SIG-M5 treated with dmso at 0.1 percent for 504 hours (cell line): Measurements from ENCODE around the gene MTAP.

Experiments used
- DNase-seq: peaks from one replicate; lab custom pipeline; 2025; ENCODE audit not compliant: unreplicated experiment; lab: John Stamatoyannopoulos, UW

Gene MTAP

DNA sequence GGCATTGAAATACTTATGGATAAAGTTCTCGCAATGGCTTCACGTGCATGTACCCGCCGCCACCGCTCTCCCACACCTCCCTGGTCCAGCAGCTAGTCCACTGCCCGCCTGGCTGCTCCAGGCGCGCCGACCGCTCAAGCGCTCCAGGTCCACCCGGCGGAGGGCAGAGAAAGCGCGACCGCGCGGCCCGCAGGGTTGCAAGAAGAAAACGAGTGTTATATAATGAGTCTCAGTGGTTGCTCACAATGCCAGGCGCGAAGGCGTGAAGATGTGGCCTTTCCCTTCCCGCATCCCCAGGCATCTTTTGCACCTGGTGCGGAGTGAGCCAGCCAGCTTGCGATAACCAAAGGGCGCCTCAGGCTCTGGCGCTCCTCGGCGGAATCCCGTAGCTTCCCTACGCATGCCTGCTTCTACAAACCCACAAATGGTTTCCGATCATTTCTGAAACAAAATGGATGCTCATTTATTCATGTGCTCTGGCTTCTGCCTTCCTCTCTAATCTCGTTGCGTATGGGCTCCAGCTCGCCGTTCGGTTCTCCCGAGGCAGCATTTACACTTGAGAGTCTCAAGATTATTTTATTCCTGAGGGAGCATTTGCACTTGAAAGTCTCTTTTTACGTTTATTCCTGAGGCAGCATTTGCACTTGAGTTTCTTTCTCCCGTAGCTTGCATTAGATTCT is 166.0 kb downstream of the MTAP start:
- no peak for DNase-seq

DNA sequence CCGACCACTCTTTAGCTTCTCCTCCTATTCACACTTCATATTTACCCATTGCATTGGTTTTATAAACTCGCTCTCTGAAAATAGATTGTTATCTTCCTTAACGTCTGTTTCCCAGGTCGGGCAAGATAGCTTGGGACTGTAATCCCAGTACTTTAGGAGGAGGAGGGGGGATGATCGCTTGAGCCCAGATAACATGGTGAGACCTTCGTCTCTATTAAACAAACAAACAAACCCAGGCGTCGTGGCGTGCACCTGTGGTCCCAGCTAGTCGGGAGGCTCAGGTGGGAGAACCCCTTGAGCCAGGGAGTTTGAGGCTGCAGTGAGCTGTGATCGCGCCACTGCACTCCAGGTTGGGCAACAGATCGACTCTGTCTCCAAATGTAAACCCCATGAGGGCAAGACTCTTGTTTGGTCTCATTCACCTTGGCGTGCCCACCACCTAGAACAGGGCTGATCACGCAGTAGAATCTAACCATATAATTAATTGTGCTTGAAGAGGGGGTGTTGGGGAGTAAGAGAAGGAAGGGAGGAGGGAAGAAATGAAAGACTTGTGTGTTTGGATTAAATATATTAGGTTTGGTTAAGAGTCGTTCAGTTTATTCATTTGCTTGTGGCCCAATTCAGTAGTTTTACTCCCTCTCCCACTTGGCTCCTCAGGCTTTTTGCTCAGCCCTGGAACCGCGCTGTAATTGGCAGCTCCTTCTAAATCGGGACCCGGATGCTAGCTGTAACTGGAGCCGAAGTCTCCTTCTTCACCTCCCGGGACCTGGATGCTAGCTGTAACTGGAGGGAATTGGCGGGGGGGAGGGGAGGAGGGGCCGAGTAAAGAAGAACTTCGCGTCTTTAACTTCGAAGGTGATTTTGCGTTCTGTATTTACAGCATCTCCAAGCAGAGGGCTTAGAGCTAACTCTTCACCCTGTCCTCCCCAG is 166.8 kb downstream of the MTAP start:
- DNase-seq, result no peak

DNA sequence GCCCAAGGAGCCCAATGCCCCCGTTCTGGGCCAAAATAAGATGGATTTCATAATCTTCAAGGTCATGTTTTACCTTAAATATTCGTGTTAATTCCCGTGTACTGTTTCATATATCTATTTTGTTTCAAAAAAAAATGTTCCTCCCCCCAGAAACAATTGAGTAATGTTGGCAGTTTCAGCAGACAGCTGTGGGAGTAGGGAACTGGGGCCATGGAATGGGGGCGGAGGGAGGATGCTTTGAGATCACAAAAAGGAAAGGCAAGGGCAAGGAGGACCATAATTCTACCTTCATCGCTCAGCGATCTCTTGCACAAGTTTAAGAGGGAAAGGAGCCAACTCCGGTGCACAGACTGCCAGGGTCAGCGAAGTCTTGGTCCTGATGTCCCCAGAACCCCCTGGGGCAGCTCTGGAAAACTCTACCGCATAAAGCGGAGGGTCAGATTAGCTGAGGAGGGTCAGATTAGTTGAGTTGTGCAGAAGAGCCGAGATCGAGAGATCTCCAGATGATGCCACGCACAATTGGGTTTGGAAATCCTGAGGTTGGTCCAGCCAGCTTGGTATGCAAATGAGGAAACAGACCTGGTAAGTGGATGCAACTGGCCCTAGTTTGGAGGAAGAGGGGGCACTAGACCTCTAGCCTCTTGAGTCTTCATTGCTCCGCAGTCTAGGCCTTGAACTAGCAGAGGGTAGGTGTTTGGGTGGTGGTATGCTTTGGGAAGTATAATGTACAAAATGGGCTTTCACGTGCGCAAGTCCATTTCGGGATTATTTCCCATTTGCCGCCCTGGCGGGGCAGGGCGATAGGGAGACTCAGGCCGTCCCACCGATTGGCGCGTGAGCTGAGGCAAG is 167.7 kb downstream of the MTAP start:
- no peak for DNase-seq

DNA sequence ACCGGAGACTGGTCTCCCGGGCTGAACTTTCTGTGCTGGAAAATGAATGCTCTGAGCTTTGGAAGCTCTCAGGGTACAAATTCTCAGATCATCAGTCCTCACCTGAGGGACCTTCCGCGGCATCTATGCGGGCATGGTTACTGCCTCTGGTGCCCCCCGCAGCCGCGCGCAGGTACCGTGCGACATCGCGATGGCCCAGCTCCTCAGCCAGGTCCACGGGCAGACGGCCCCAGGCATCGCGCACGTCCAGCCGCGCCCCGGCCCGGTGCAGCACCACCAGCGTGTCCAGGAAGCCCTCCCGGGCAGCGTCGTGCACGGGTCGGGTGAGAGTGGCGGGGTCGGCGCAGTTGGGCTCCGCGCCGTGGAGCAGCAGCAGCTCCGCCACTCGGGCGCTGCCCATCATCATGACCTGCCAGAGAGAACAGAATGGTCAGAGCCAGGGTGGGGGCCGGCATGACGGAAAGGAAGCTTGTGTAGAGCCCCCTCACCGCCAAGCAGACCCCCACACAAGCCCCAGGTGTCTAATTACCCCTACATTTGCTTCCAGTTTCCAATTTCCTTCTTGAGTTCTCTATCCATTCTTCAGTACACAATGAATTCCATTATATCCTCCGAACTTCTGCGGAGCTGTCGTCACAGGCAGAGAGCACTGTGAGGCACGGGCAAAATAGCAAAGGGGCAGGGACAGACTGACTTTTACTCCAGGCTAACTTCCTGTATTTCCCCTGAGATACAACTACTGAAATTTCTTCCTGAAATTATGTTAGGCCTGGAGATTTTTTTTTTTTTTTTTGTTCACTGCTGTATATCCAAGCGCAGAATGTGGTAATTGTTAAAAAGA is 168.6 kb downstream of the MTAP start:
- no peak for DNase-seq

DNA sequence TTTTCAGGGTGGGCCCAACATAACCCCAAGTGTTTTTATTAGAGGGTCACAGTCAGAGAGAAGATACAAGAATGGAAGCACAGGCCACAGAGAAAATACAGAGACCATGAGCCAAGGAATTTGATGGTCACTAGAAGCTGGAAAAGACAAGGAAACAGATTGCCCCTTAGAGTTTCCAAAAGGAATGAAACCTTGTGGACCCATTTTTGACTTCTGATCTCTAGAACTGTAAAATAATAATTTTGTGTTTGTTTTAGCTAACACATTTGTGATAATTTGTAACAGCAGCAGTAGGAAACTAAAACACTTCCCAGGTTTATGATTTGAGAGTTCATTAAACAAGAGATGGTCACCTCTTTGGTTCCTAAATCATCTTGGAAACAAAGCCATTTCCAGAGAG is 169.9 kb downstream of the MTAP start:
- DNase-seq, result no peak

DNA sequence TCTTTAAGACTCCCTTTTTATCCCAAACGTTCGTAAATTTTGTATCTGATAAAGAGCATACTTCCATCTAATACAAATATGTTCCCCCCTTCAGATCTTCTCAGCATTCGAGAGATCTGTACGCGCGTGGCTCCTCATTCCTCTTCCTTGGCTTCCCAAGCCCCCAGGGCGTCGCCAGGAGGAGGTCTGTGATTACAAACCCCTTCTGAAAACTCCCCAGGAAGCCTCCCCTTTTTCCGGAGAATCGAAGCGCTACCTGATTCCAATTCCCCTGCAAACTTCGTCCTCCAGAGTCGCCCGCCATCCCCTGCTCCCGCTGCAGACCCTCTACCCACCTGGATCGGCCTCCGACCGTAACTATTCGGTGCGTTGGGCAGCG is 171.9 kb downstream of the MTAP start:
- no peak for DNase-seq

DNA sequence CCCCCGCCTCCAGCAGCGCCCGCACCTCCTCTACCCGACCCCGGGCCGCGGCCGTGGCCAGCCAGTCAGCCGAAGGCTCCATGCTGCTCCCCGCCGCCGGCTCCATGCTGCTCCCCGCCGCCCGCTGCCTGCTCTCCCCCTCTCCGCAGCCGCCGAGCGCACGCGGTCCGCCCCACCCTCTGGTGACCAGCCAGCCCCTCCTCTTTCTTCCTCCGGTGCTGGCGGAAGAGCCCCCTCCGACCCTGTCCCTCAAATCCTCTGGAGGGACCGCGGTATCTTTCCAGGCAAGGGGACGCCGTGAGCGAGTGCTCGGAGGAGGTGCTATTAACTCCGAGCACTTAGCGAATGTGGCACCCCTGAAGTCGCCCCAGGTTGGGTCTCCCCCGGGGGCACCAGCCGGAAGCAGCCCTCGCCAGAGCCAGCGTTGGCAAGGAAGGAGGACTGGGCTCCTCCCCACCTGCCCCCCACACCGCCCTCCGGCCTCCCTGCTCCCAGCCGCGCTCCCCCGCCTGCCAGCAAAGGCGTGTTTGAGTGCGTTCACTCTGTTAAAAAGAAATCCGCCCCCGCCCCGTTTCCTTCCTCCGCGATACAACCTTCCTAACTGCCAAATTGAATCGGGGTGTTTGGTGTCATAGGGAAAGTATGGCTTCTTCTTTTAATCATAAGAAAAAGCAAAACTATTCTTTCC is 172.4 kb downstream of the MTAP start:
- no peak for DNase-seq

DNA sequence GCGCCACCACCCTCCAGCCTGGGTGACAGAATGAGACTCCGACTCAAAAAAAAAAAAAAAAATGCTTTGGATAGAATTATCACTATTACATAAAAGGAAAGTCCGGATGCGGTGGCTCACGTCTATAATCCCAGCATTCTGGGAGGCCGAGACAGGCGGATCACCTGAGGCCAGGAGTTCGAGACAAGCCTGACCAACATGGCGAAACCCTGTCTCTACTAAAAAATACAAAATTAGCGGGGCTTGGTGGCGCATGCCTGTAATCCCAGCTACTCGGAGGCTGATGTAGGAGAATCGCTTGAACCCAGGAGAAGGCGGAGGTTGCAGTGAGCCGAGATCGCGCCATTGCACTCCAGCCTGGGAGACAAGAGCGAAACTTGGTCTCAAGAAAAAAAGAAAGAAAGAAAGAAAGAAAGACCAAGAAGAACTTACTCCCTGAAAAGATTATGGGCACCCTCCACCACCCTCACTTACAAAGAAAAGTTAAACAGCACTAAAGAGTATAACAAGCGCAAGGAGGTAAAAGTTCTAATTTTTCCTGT is 174.0 kb downstream of the MTAP start:
- no peak for DNase-seq

DNA sequence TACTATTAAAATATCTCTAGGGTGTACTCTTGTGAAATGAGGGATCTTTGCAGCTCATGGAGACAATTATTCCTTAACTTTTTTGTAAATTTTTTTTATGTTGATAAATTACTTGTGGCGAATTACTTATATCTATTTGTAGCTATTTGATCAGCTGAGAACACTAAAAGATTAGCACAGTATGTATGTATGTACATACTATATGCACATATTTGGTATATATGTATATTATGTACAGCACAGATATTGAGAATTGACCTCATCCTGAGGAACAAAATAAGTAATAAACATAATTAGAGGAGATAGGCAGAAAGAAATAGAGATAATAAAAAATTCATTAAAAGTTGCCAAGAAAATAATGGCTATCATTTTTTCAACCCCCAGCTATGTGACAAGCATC is 180.0 kb downstream of the MTAP start:
- no peak for DNase-seq

DNA sequence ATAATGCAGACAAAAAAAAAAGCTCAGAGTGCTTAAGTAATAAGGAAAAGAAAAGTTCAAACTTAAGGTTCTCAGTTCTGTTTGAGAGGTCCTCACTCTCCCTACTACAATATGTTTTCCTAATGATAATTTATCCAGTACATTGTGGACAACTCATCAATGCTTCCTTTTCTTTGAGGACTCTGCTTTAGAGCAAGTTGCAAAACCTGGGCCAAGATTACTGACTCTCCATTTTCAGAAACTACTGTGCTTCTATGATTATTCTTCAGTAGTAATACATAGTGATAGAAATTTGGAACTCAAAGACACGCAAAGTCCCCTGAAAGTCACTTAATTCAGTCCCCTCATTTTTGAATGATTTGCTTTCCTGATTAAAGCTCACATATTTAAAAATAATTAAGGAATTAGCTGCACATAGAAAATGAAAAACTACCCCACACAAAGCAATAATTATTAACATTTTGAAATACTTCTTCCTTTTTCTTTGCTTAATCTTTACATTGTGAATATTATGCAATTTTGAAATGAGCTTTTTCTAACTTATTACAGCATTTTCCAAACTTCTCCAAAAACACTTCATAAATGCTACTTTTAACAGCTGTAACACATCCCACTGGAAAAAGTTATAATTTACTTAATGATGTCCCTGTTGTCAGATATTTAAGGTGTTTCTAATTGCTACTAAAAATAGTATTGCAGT is 180.6 kb downstream of the MTAP start:
- DNase-seq, result peak; percentile 10

DNA sequence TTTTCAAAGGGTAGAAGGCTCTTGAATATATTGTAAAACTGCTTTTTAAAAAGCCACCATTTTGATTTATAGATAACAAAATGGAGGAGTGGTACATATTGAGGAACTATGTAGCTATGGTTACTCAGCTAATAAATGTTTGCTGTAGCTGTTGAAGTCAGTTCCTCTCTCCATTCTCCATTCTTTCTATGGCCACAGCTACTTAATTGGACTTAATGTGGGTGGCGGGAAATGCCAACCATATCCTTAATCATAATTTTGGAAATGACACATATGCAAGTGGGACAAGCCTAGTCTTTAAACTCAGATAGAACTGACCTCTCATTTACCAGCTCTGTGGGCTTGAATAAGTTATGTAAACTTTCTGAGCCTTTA is 181.1 kb downstream of the MTAP start:
- DNase-seq, result peak; percentile 54

DNA sequence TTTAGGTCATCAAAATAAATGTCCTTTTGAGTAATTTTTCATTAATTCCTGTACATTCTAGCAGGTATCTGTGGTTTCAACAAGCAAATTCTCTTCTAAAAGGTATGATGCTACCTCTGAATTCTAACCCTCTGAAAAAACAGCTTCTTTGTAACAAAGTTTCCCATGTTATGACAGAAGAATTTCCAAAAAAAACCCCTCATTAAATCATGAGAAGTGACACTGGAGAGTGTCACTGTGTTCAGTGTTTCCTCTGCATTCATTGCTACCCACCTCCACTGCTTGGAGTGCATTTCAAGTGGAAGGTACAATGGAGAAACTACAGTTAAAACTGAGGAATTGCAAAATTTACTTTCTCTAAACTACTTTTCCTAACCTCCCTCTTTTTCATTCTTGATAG is 181.7 kb downstream of the MTAP start:
- no peak for DNase-seq

DNA sequence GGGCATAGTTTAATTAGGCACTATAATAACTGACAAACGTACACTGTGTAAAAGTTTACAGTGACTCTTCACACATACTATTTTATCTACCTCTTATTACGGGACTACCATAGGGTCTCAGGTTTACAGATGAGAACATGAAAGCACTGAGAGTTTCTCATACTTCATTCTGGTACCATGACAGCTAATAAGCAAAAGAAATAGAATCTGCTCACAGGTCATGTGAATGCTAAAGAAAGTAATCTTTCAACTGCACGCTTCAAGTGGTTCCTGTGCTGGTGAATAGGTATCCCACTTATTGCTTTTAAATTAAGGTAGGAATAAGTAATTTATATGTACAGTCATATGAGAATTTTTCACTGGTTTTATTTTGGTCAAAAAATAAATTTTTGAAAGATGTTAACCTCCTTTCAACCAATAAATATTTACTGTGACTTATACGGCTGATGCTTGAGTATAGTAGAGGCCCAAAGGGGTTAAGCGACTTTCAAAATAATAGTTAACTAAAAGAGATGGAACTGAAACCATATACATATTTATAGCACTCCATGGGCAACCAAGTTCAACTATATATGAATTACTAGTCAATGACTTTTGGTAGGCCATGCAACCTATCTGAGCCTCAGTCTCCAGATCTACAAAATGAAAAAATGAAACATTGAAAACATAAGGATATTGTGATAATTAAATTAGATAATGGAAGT is 183.7 kb downstream of the MTAP start:
- no peak for DNase-seq
